NOMO-1 (cell line): Measurements from ENCODE around the gene SH3BGR.
"Not testable (repeated sequence)": the region's sequence is repeated elsewhere in the genome, so short reads cannot be mapped to it uniquely, and the experiment has no call there.

Source experiments
- DNase-seq, 2 experiments: peaks; one replicate each; lab custom pipeline; 2025; ENCODE audit not compliant: unreplicated experiment in 2 of 2; lab: John Stamatoyannopoulos, UW

Gene SH3BGR

DNA sequence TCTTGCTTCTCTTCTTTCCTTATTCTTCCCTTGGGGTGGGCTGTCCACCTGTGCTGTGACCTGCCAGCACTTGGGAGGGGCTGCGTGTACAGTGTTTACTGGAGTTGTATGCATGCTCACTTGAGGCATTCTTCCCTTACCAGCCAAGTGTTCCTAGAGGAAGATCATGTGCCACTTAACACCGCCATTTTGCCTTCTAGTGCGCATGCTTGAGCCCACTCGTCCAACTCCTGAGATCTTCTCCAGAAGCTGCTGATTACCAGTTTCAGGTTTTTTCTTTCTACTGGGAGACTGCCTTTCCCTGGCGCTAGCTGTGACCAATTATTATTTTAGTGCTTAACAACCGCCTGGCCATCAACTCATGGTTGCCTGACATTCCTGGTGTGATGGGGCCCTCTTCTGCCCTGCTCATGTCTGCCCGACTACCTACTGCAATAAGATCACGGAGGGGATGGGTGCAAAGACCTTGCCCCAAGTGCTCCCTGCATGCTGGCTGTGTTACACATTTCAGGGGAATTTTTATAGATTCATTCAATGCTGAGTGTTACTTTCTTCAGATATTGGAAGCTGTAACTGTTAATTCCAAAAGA, 86.8 kb downstream of the SH3BGR start:
- DNase-seq = no peak

DNA sequence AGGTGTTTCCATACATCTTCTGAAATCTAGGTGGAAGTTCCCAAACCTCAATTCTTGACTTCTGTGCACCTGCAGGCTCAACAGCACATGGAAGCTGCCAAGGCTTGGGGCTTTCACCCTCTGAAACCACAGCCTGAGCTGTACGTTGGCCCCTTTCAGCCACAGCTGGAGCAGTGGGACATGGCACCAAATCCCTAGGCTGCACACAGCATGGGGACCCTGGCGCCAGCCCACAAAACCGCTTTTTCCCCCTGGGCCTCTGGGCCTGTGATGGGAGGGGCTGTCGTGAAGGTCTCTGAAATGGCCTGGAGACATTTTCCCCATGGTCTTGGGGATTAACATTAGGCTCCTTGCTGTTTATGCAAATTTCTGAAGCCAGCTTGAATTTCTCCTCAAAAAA, 88.6 kb downstream of the SH3BGR start:
- not testable (repeated sequence) for DNase-seq

DNA sequence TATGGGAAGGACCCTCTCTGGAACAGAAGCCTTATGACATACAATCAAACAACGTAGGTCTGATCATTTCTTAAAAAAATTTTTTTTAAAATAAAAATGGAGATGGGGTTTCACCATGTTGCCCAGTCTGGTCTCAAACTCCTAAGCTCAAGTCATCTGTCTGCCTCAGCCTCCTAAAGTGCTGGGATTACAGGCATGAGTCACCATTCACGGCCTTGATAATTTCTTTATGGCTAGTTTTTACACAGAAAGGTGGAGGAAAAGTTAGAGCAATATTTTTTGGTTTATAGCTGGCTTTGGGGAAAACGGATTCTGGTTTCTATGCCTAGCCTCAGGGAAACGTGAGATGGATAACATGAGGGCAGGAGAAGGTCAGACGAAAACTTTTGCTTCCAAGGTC, 91.0 kb downstream of the SH3BGR start:
- DNase-seq = no peak

DNA sequence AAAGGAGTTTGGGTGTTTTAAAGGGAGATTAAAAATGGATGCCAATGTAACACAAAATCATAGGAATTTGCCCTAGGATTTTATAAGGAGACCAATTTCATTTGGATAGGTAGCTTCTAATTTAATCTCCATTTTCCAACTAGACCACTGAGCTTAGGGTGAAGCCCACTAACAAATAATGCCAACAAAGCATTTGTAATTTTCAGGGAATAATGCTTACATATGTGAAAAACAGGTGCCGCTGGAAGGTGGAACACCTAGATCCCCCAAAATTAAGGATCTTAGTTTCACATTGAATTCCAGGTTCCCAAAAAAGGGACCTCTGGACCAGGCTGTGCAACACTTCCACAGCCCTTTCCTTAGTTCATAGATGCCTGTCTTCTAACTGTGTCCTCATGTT, 94.8 kb downstream of the SH3BGR start:
- DNase-seq = no peak

DNA sequence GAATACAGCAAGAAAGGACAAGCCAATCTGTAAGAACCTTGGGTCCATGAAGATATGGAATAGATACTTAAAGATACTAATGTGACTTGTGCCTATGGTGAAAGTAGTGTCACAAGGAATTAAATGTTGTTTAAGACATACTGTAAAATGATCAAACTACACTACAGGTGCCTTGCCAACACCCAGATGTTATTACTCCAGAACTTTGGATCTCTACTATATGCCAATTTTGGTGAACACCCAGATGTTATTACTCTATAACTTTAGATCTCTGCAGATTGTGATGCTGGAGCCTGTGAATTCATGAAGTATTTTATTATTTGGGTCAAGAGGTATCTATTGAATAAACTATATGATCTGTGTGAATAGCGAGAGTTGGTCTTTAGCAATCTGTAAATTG, 101.1 kb downstream of the SH3BGR start:
- DNase-seq = no peak

DNA sequence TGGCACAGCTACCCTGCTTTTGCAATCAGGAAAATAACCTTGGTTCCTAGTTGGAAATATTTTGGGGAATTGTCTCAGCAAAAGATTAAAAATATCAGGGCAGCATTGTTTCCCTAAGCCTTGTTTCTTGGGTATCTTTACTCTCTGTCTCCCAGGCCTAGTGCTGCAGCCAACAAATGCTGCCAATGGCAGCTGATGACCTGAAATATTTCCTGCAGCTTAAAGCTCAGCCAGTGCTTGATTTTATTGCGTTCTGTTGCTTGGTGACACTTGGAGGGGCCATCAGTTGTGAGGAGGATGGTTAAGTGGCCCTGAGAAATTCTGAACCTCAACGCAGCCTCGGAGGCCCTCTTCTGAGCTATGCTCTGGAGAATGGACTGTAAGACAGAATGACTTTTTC, 101.6 kb downstream of the SH3BGR start:
- no peak for DNase-seq

DNA sequence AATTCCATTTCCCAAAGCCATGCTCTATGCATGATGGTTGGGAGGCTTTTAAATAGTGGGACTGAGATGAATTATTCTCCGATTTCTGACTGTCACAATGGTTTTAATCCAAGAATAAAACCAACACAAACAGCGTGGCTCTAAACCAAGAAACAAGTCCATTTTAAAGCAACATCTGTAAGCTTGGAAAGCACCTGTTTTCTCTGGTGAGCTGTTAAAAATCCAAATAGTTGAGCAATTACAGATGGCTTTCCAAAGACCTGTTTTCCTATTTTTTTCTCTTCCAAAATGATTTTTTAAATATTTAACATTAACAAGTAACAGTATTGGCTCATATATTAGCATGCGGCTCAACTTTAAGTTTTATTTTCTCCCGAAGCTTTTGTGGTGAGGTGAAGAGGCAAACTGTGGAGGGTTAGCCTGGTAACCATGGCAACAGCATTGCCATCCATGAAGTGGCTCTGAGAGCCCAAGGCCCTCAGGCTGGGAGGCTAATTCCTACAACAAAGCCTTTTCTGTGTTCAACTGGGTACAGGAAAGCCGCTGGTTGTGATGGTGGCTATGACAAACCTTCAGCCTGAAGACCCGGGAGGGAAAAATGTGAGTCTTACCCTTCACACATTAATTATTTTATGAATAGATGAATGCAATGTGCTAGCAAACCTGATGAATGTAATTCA, 104.3 kb downstream of the SH3BGR start:
- DNase-seq = no peak

DNA sequence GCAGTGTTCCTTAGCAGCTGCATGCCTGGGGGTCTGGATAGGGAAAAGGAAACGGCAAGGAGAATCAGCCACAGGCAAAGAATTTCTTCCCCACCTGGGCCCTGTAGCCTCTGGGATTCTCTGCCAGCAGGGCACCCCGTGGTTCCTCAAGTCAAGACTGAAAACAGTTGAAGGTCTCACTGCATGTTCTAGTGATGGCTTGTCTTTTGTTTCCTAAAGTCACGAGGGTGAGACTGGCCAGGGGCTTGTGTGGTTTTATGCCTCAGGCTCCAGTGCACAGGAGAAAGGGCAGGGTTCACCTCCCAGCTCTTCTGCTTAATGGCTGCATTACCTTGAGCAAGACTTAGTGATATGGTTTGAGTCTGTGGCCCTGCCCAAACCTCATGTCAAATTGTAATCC, 107.7 kb downstream of the SH3BGR start:
- DNase-seq = no peak

DNA sequence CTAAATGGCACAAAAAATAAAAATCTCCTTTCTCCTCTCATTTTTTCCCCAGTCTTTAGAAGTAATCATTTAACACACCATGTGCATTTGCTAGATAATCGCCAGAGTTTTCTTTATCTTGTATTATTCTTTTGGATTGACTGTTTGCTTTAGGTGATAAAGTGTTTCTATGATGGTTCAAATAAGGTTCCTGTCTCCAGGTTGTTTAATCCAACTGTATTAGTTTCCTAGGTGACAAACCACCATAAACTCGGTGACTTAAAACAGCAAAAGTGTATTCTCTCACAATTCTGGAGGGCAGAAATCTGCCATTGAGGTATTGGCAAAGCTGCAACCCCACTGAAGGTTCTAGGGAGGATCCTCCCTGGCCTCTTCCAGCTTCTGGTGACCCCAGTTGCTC, 109.4 kb downstream of the SH3BGR start:
- DNase-seq = no peak

DNA sequence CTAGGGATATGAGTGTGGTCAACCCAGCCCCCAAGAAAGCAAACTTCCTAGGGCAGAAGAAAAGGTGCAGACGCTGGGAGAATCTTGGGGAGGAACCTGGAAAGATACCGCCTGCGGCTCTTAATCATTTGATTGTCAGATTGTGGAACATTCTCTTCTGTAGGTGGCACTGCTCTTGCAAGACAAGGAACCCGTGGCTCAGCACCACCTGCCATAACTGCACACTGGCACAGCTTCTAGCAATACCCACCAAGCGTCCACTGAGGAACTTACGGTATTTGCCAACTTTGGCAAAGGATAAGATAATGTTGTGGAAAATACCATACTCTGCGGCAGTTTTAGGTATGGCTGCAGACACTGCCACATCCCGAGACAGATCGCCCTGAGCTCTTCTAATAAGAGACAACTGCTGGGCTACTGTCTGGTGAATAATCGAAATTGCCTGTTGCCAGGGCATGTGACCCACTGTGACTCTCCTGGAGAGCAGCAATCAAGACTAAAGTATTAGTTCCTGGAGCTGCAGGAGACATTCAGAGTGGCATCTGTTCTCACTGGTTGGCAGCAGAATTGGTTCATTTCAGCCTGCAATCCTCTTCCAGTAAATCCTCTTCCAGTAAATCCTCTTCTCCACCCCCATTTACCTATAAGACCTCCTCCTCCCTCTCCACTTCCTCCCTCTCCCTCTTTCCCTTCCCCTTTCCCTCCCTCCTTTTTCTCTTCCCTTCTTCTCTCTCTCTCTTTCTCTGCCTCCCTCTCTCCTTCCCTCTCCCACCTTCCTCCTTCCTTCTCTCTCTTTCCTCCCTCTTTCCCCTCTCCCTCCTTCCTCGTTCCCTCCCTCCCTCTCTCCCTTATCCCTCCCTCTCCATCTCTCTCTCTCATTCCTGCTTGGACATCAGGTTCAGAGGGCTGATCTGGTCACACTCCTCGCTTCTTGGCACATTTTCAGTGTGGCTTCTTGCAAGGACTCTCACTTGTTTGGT, 111.3 kb downstream of the SH3BGR start:
- DNase-seq = no peak

DNA sequence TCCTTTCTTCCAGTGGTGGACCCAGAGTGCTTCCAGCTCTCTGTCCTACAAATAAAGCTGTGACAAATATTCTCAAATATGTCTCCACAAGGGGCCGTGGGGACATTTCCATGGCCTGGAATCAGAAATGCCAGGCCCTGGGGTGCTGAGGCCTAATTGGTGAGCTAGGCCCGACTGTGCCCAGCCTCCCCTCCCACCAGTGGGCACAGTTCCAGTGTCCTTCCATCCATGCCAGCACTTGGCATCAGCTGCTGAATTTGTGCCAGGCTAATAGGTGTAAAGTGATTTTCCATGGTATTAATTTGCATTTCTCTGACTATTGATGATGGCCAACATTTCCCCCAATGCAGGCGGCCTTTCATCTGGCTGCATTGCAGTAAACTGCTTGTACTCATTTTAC, 112.4 kb downstream of the SH3BGR start:
- DNase-seq = no peak
